MM.1S (cell line): ENCODE data around the gene TBC1D9B.

Source experiments
- DNase-seq: peaks from one replicate; pipeline ENCODE4 v3.0.0-alpha.2; 2015
- H2AFZ ChIP-seq: fragments of 300-600 bp; sonication (generic); 2 replicates; pipeline ENCODE4 v1.6.0; 2016; ENCODE audit warnings: antibody characterized with exemption, low read length
- H3F3A ChIP-seq: fragments of 300-600 bp; sonication (generic); 2 replicates; pipeline ENCODE4 v1.6.1; 2016; ENCODE audit warnings: mild to moderate bottlenecking, antibody characterized with exemption, low read length, moderate library complexity, mixed read lengths; ENCODE audit not compliant: insufficient read depth
- H3K27ac ChIP-seq: fragments of 300-600 bp; sonication (generic); 2 replicates; pipeline ENCODE4 v1.5.1; 2016; ENCODE audit warnings: mild to moderate bottlenecking, low read length
- H3K27me3 ChIP-seq: fragments of 300-600 bp; sonication (generic); replicated peaks from 2 replicates; pipeline ENCODE4 v1.6.0; 2016; ENCODE audit warnings: low read length; ENCODE audit not compliant: insufficient read depth
- H3K36me3 ChIP-seq: fragments of 300-600 bp; sonication (generic); replicated peaks from 2 replicates; pipeline ENCODE4 v1.6.1; 2016; ENCODE audit warnings: mild to moderate bottlenecking, low read length, mixed read lengths; ENCODE audit not compliant: insufficient read depth
- H3K4me1 ChIP-seq: fragments of 300-600 bp; sonication (generic); 2 replicates; pipeline ENCODE4 v1.6.1; 2016; ENCODE audit warnings: low read length, mixed read lengths
- H3K4me2 ChIP-seq: fragments of 300-600 bp; sonication (generic); 2 replicates; pipeline ENCODE4 v1.6.0; 2016; ENCODE audit warnings: low read depth, low read length
- H3K4me3 ChIP-seq: fragments of 300-600 bp; sonication (generic); 2 replicates; pipeline ENCODE4 v1.5.1; 2016; ENCODE audit warnings: low read length, mixed read lengths
- H3K79me2 ChIP-seq: fragments of 300-600 bp; sonication (generic); 2 replicates; pipeline ENCODE4 v1.6.1; 2016; ENCODE audit warnings: mixed run types, low read length, mixed read lengths
- H3K9ac ChIP-seq: fragments of 300-600 bp; sonication (generic); 2 replicates; pipeline ENCODE4 v1.6.1; 2016; ENCODE audit warnings: low read length, mixed read lengths
- H3K9me2 ChIP-seq: fragments of 300-600 bp; sonication (generic); replicated peaks from 2 replicates; pipeline ENCODE4 v1.6.1; 2016; ENCODE audit warnings: mild to moderate bottlenecking, low read length, mixed read lengths; ENCODE audit not compliant: insufficient read depth
- H3K9me3 ChIP-seq: fragments of 300-600 bp; sonication (generic); replicated peaks from 2 replicates; pipeline ENCODE4 v1.6.1; 2016; ENCODE audit warnings: mild to moderate bottlenecking, low read length, mixed read lengths; ENCODE audit not compliant: insufficient read depth
- H4K20me1 ChIP-seq: fragments of 300-600 bp; sonication (generic); 2 replicates; pipeline ENCODE4 v1.6.1; 2016; ENCODE audit warnings: mild to moderate bottlenecking, low read length, moderate library complexity, mixed read lengths; ENCODE audit not compliant: insufficient read depth
- CTCF ChIP-seq: fragments of 300-600 bp; sonication (generic); IDR thresholded peaks from 2 replicates; pipeline ENCODE4 v1.5.1; 2016; ENCODE audit warnings: antibody characterized with exemption, low read length, mixed read lengths
- EZH2 ChIP-seq: fragments of 300-600 bp; sonication (generic); optimal IDR thresholded peaks from 2 replicates; pipeline ENCODE3; 2017; ENCODE audit warnings: low read depth, mild to moderate bottlenecking, antibody characterized with exemption, low read length, mixed read lengths
- EZH2phosphoT487 ChIP-seq: fragments of 300-600 bp; sonication (generic); IDR thresholded peaks from 2 replicates; pipeline ENCODE4 v1.6.1; 2018; ENCODE audit warnings: antibody characterized with exemption, low read length

TBC1D9B gene

GRCh38 chr5:179912951-179913350 is 5.3 kb upstream of the TBC1D9B start:
- no peak overlapping the region for H3K4me3 ChIP-seq
- no peak overlapping the region for H3K4me2 ChIP-seq
- no peak for DNase-seq
- no peak overlapping the region for H2AFZ ChIP-seq
- H3K4me1 ChIP-seq, result no peaks in the 10 kb centered on the region
- no peaks in the 10 kb centered on the region for H4K20me1 ChIP-seq
- H3K9me2 ChIP-seq, result no peaks in the 10 kb centered on the region
- no peaks in the 10 kb centered on the region for H3K79me2 ChIP-seq
- H3K27me3 ChIP-seq, result no peaks in the 10 kb centered on the region
- no peaks in the 10 kb centered on the region for H3F3A ChIP-seq
- no peaks in the 10 kb centered on the region for H3K9me3 ChIP-seq
- H3K27ac ChIP-seq, result no peak overlapping the region
- no peaks in the 10 kb centered on the region for H3K36me3 ChIP-seq
- no peak overlapping the region for H3K9ac ChIP-seq
- TF ChIP-seq CTCF, result no peak
- TF ChIP-seq EZH2, result no peak
- TF ChIP-seq EZH2phosphoT487, result no peak

- Histone ChIP-seq H3K4me1 (no peaks in the 10 kb centered on the region), H3K36me3 (no peaks in the 10 kb centered on the region), H3F3A (no peaks in the 10 kb centered on the region), H3K27ac (no peak overlapping the region), H4K20me1 (no peaks in the 10 kb centered on the region), H2AFZ (no peak overlapping the region), H3K9me2 (no peaks in the 10 kb centered on the region), H3K9ac (no peak overlapping the region), H3K27me3 (no peaks in the 10 kb centered on the region), H3K79me2 (no peaks in the 10 kb centered on the region), H3K4me2 (no peak overlapping the region), H3K4me3 (no peak overlapping the region), H3K9me3 (no peaks in the 10 kb centered on the region)
- TF ChIP-seq EZH2, result no peak
- TF ChIP-seq EZH2phosphoT487, result no peak
- TF ChIP-seq CTCF, result no peak
- DNase-seq, result no peak
Observed at GRCh38 chr5:179912386-179912785, 4.7 kb upstream of the TBC1D9B start.

GRCh38 chr5:179909224-179909623 is 1.5 kb upstream of the TBC1D9B start:
- no peaks in the 10 kb centered on the region for H4K20me1 ChIP-seq
- no peak overlapping the region for H3K4me2 ChIP-seq
- H3F3A ChIP-seq, result no peaks in the 10 kb centered on the region
- peaks cover 15% of the 10 kb centered on the region for H3K79me2 ChIP-seq
- peaks cover 4% of the 10 kb centered on the region; the same call in 1 of the 2 replicates for H3K4me1 ChIP-seq
- no peak overlapping the region for H2AFZ ChIP-seq
- no peaks in the 10 kb centered on the region; the same call in 1 of the 2 replicates for H3K36me3 ChIP-seq
- DNase-seq, result no peak
- TF ChIP-seq CTCF (no peak), EZH2phosphoT487 (no peak), EZH2 (no peak)
- no peak overlapping the region for H3K9ac ChIP-seq
- H3K4me3 ChIP-seq, result no peak overlapping the region
- H3K27ac ChIP-seq, result no peak overlapping the region
- no peaks in the 10 kb centered on the region for H3K9me3 ChIP-seq
- H3K27me3 ChIP-seq, result no peaks in the 10 kb centered on the region
- H3K9me2 ChIP-seq, result no peaks in the 10 kb centered on the region
